Subcutaneous adipose tissue (tissue), 4 donors: Measurements from ENCODE around the gene HSPG2. TPM values are rescaled to one million over a fixed set of nuclear protein-coding genes. Genes with fewer than 3 reads are reported as not detected.

Source experiments
- CTCF ChIP-seq: fragments of 450-650 bp; IDR thresholded peaks from one replicate; pipeline ENCODE4 v1.5.1; 2016; ENCODE audit warnings: low read depth, mild to moderate bottlenecking, control low read depth, antibody characterized with exemption, moderate library complexity
- total RNA-seq, 4 donors: library from RNA; depleted of rRNA; stranded (reverse); fragments of >200 nt; gene quantifications; one replicate each; pipeline ENCODE4 v1.1.0, GENCODE V29; 2016

The HSPG2 gene
- total RNA-seq, 4 donors from 2014 or later: 90.5 to 556 (median 207) TPM

GRCh38 chr1:21840981-21841380 lies 96.1 kb downstream of the HSPG2 start:
- no peak for TF ChIP-seq CTCF

GRCh38 chr1:21839337-21840037 lies 97.6 kb downstream of the HSPG2 start:
- TF ChIP-seq CTCF: no peak

GRCh38 chr1:21838359-21839157 lies 98.6 kb downstream of the HSPG2 start:
- TF ChIP-seq CTCF: no peak

GRCh38 chr1:21837476-21837875 lies 99.6 kb downstream of the HSPG2 start:
- TF ChIP-seq CTCF: no peak

GRCh38 chr1:21836729-21837128 lies 100.4 kb downstream of the HSPG2 start:
- no peak for TF ChIP-seq CTCF

GRCh38 chr1:21836010-21836409 lies 101.1 kb downstream of the HSPG2 start:
- no peak for TF ChIP-seq CTCF

GRCh38 chr1:21834666-21835065 lies 102.4 kb downstream of the HSPG2 start:
- no peak for TF ChIP-seq CTCF
